ENCODE results near the gene ZNF740.
"Not testable (repeated sequence)": the region's sequence is repeated elsewhere in the genome, so short reads cannot be mapped to it uniquely, and the experiment has no call there.

The ZNF740 gene

GRCh38 chr12:53201639-53202038, 21.1 kb downstream of the ZNF740 start:
- Histone ChIP-seq H2AFZ (ENCODE audit: low read depth, low read length) (no peak overlapping the region), H3K27me3 (ENCODE audit: insufficient read depth, low read length) (peaks cover 29% of the 10 kb centered on the region), H3K4me1 (ENCODE audit: insufficient read depth, low read length) (peaks cover 3% of the 10 kb centered on the region), H3K9me3 (ENCODE audit: low read length) (no peaks in the 10 kb centered on the region), H3K4me3 (ENCODE audit: low read length) (no peak overlapping the region), H3K36me3 (ENCODE audit: insufficient read depth, low read length) (no peaks in the 10 kb centered on the region)

- H3K9me3 ChIP-seq (ENCODE audit: low read length); H3K36me3 ChIP-seq (ENCODE audit: insufficient read depth, low read length); H2AFZ ChIP-seq (ENCODE audit: low read depth, low read length); H3K4me1 ChIP-seq (ENCODE audit: insufficient read depth, low read length); H3K4me3 ChIP-seq (ENCODE audit: low read length): not testable (repeated sequence)
- peaks cover 27% of the 10 kb centered on the region for H3K27me3 ChIP-seq (ENCODE audit: insufficient read depth, low read length)
These were observed 21.8 kb downstream of the ZNF740 start for GRCh38 chr12:53202316-53202715.

- peaks cover 3% of the 10 kb centered on the region for H3K4me1 ChIP-seq (ENCODE audit: insufficient read depth, low read length)
- H3K36me3 ChIP-seq (ENCODE audit: insufficient read depth, low read length), result no peaks in the 10 kb centered on the region
- H3K4me3 ChIP-seq (ENCODE audit: low read length), result no peak overlapping the region
- H2AFZ ChIP-seq (ENCODE audit: low read depth, low read length), result no peak overlapping the region
- peaks cover 15% of the 10 kb centered on the region for H3K27me3 ChIP-seq (ENCODE audit: insufficient read depth, low read length)
- no peaks in the 10 kb centered on the region for H3K9me3 ChIP-seq (ENCODE audit: low read length)
These were observed 23.8 kb downstream of the ZNF740 start for GRCh38 chr12:53204351-53204750.

- Histone ChIP-seq H3K4me3 (ENCODE audit: low read length) (no peak overlapping the region), H3K36me3 (ENCODE audit: insufficient read depth, low read length) (no peaks in the 10 kb centered on the region), H3K27me3 (ENCODE audit: insufficient read depth, low read length) (peaks cover 15% of the 10 kb centered on the region), H2AFZ (ENCODE audit: low read depth, low read length) (no peak overlapping the region), H3K9me3 (ENCODE audit: low read length) (no peaks in the 10 kb centered on the region), H3K4me1 (ENCODE audit: insufficient read depth, low read length) (peaks cover 3% of the 10 kb centered on the region)
These were observed 25.4 kb downstream of the ZNF740 start for GRCh38 chr12:53205747-53206419.

- Histone ChIP-seq H2AFZ (ENCODE audit: low read depth, low read length) (no peak within 1 kb of the TSS), H3K36me3 (ENCODE audit: insufficient read depth, low read length) (no peaks in the 10 kb centered on the region), H3K4me1 (ENCODE audit: insufficient read depth, low read length) (no peaks in the 10 kb centered on the region), H3K4me3 (ENCODE audit: low read length) (no peak within 1 kb of the TSS), H3K9me3 (ENCODE audit: low read length) (no peaks in the 10 kb centered on the region), H3K27me3 (ENCODE audit: insufficient read depth, low read length) (peaks cover 15% of the 10 kb centered on the region)
These were observed 26.5 kb downstream of the ZNF740 start, which contains the start of gene ITGB7 for GRCh38 chr12:53207042-53207441. Gene ITGB7 (minus strand): TSS chr12:53207251. CDS start chr12:53200443, 6,808 bp downstream.

GRCh38 chr12:53208435-53208834, 27.9 kb downstream of the ZNF740 start:
- Histone ChIP-seq H3K36me3 (ENCODE audit: insufficient read depth, low read length) (no peaks in the 10 kb centered on the region), H3K4me1 (ENCODE audit: insufficient read depth, low read length) (no peaks in the 10 kb centered on the region), H3K4me3 (ENCODE audit: low read length) (no peak overlapping the region), H2AFZ (ENCODE audit: low read depth, low read length) (no peak overlapping the region), H3K9me3 (ENCODE audit: low read length) (no peaks in the 10 kb centered on the region), H3K27me3 (ENCODE audit: insufficient read depth, low read length) (peaks cover 15% of the 10 kb centered on the region)

- Histone ChIP-seq H3K9me3 (ENCODE audit: low read length) (no peaks in the 10 kb centered on the region), H3K4me3 (ENCODE audit: low read length) (no peak overlapping the region), H3K4me1 (ENCODE audit: insufficient read depth, low read length) (no peaks in the 10 kb centered on the region), H3K27me3 (ENCODE audit: insufficient read depth, low read length) (peaks cover 15% of the 10 kb centered on the region), H2AFZ (ENCODE audit: low read depth, low read length) (no peak overlapping the region), H3K36me3 (ENCODE audit: insufficient read depth, low read length) (no peaks in the 10 kb centered on the region)
These were observed 28.4 kb downstream of the ZNF740 start for GRCh38 chr12:53208877-53209463.

- no peak overlapping the region for H3K4me3 ChIP-seq (ENCODE audit: low read length)
- H2AFZ ChIP-seq (ENCODE audit: low read depth, low read length), result no peak overlapping the region
- no peaks in the 10 kb centered on the region for H3K9me3 ChIP-seq (ENCODE audit: low read length)
- H3K4me1 ChIP-seq (ENCODE audit: insufficient read depth, low read length), result no peaks in the 10 kb centered on the region
- H3K36me3 ChIP-seq (ENCODE audit: insufficient read depth, low read length), result no peaks in the 10 kb centered on the region
- H3K27me3 ChIP-seq (ENCODE audit: insufficient read depth, low read length), result peaks cover 10% of the 10 kb centered on the region
These were observed 30.3 kb downstream of the ZNF740 start for GRCh38 chr12:53210843-53211242.

- Histone ChIP-seq H3K4me3 (ENCODE audit: low read length) (no peak overlapping the region), H2AFZ (ENCODE audit: low read depth, low read length) (no peak overlapping the region), H3K4me1 (ENCODE audit: insufficient read depth, low read length) (peaks cover under 1% of the 10 kb centered on the region), H3K9me3 (ENCODE audit: low read length) (no peaks in the 10 kb centered on the region), H3K36me3 (ENCODE audit: insufficient read depth, low read length) (no peaks in the 10 kb centered on the region), H3K27me3 (ENCODE audit: insufficient read depth, low read length) (peaks cover 11% of the 10 kb centered on the region)
These were observed 31.2 kb downstream of the ZNF740 start for GRCh38 chr12:53211476-53212381.

GRCh38 chr12:53212931-53213330, 32.4 kb downstream of the ZNF740 start:
- H3K4me3 ChIP-seq (ENCODE audit: low read length), result no peak overlapping the region
- no peak overlapping the region for H2AFZ ChIP-seq (ENCODE audit: low read depth, low read length)
- H3K9me3 ChIP-seq (ENCODE audit: low read length), result no peaks in the 10 kb centered on the region
- no peaks in the 10 kb centered on the region for H3K36me3 ChIP-seq (ENCODE audit: insufficient read depth, low read length)
- peaks cover 12% of the 10 kb centered on the region for H3K27me3 ChIP-seq (ENCODE audit: insufficient read depth, low read length)
- H3K4me1 ChIP-seq (ENCODE audit: insufficient read depth, low read length), result peaks cover 9% of the 10 kb centered on the region

GRCh38 chr12:53213348-53213747, 32.8 kb downstream of the ZNF740 start:
- peaks cover 9% of the 10 kb centered on the region for H3K4me1 ChIP-seq (ENCODE audit: insufficient read depth, low read length)
- peaks cover 14% of the 10 kb centered on the region for H3K27me3 ChIP-seq (ENCODE audit: insufficient read depth, low read length)
- no peaks in the 10 kb centered on the region for H3K36me3 ChIP-seq (ENCODE audit: insufficient read depth, low read length)
- H3K9me3 ChIP-seq (ENCODE audit: low read length), result no peaks in the 10 kb centered on the region
- no peak overlapping the region for H3K4me3 ChIP-seq (ENCODE audit: low read length)
- no peak overlapping the region for H2AFZ ChIP-seq (ENCODE audit: low read depth, low read length)

GRCh38 chr12:53214221-53214620, 33.7 kb downstream of the ZNF740 start:
- Histone ChIP-seq H3K9me3 (ENCODE audit: low read length) (no peaks in the 10 kb centered on the region), H3K27me3 (ENCODE audit: insufficient read depth, low read length) (peaks cover 18% of the 10 kb centered on the region), H2AFZ (ENCODE audit: low read depth, low read length) (no peak overlapping the region), H3K4me1 (ENCODE audit: insufficient read depth, low read length) (peaks cover 13% of the 10 kb centered on the region), H3K36me3 (ENCODE audit: insufficient read depth, low read length) (no peaks in the 10 kb centered on the region), H3K4me3 (ENCODE audit: low read length) (no peak overlapping the region)
